Measurements from ENCODE around the gene PEX16. TPM values are rescaled to one million over a fixed set of nuclear protein-coding genes. Genes with fewer than 3 reads are reported as not detected.

Gene PEX16
- total and polyA plus RNA-seq, 9 of the 15 experiments (the other 6 are each of a cell fraction or from before 2014, with no cell fraction given) = 1.5 to 43.9 (median 14.6) TPM

GRCh38 chr11:45922425-45923082 is 4.9 kb upstream of the PEX16 start, which contains the start of gene LARGE2 (continued):
- no peak for TF ChIP-seq MGA (IDR thresholded peaks at IDR 0.05)
- no peak for TF ChIP-seq MAFF (IDR thresholded peaks at IDR 0.05; ENCODE audit: low read length)
- TF ChIP-seq NCOA4 (IDR thresholded peaks at IDR 0.05; ENCODE audit: partially characterized antibody) = no peak
- no peak for TF ChIP-seq SRF (CRISPR knock-in tag; IDR thresholded peaks at IDR 0.05)
- no peak for TF ChIP-seq PATZ1 (CRISPR knock-in tag; IDR thresholded peaks at IDR 0.05; ENCODE audit: borderline replicate concordance)
- peak; percentile 78 for TF ChIP-seq POLR2G (IDR thresholded peaks at IDR 0.05; ENCODE audit: low read depth, low read length)
- TF ChIP-seq TAF9B (IDR thresholded peaks at IDR 0.05; ENCODE audit: partially characterized antibody) = no peak
- TF ChIP-seq ILF3 (IDR thresholded peaks at IDR 0.05; ENCODE audit: borderline replicate concordance) = 0 out of 2 replicates have a peak, but pooled peaks have one; percentile 35
- TF ChIP-seq ZNF253 (CRISPR knock-in tag; conservative IDR thresholded peaks at IDR 0.05) = no peak
- TF ChIP-seq TFAP4 (CRISPR knock-in tag; IDR thresholded peaks at IDR 0.05; ENCODE audit: borderline replicate concordance) = peak; percentile 94
- TF ChIP-seq STAG1 (CRISPR knock-in tag; IDR thresholded peaks at IDR 0.05; ENCODE audit: borderline replicate concordance) = no peak
- no peak for TF ChIP-seq CBX1 (IDR thresholded peaks at IDR 0.05; ENCODE audit: low read depth)
- peak; percentile 52 for TF ChIP-seq RBFOX2 (IDR thresholded peaks at IDR 0.05; ENCODE audit: low read depth, low read length)

All from K562 (cell line).